Measurements from ENCODE around the gene HCN2.

DNA sequence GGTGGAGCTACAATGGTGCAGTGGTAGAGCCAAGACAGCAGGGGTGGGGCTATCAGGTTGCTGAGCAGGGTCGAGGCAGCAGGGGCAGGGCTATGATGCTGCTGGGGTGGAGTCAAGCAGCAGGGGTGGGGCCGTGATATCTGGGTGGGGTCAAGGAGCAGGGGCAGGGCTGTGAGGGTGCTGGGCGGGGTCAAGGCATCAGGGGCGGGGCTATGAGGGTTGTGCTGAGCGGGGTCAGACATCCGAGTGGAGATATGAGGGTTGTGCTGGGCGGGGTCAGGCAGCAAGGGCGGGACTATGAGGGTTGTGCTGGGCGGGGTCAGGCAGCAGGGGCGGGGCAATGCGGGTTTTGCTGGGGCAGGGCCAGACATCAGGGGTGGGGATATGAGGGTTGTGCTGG is 14.7 kb downstream of the HCN2 start:
- no peak for TF ChIP-seq EZH2phosphoT487 (conservative IDR thresholded peaks at IDR 0.05; ENCODE audit: low read length)
- TF ChIP-seq, protein P1, sequence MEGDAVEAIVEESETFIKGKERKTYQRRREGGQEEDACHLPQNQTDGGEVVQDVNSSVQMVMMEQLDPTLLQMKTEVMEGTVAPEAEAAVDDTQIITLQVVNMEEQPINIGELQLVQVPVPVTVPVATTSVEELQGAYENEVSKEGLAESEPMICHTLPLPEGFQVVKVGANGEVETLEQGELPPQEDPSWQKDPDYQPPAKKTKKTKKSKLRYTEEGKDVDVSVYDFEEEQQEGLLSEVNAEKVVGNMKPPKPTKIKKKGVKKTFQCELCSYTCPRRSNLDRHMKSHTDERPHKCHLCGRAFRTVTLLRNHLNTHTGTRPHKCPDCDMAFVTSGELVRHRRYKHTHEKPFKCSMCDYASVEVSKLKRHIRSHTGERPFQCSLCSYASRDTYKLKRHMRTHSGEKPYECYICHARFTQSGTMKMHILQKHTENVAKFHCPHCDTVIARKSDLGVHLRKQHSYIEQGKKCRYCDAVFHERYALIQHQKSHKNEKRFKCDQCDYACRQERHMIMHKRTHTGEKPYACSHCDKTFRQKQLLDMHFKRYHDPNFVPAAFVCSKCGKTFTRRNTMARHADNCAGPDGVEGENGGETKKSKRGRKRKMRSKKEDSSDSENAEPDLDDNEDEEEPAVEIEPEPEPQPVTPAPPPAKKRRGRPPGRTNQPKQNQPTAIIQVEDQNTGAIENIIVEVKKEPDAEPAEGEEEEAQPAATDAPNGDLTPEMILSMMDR (IDR thresholded peaks at IDR 0.05; ENCODE audit: insufficient read depth, low read length, poor library complexity, severe bottlenecking), result no peak
